ENCODE data around the gene NEK8. TPM values are rescaled to one million over a fixed set of nuclear protein-coding genes. Genes with fewer than 3 reads are reported as not detected.
"Not testable (repeated sequence)": the region's sequence is repeated elsewhere in the genome, so short reads cannot be mapped to it uniquely, and the experiment has no call there.

NEK8 gene
- total and polyA plus RNA-seq, 9 donors: 1.9 to 3.9 (median 2.7) TPM

DNA sequence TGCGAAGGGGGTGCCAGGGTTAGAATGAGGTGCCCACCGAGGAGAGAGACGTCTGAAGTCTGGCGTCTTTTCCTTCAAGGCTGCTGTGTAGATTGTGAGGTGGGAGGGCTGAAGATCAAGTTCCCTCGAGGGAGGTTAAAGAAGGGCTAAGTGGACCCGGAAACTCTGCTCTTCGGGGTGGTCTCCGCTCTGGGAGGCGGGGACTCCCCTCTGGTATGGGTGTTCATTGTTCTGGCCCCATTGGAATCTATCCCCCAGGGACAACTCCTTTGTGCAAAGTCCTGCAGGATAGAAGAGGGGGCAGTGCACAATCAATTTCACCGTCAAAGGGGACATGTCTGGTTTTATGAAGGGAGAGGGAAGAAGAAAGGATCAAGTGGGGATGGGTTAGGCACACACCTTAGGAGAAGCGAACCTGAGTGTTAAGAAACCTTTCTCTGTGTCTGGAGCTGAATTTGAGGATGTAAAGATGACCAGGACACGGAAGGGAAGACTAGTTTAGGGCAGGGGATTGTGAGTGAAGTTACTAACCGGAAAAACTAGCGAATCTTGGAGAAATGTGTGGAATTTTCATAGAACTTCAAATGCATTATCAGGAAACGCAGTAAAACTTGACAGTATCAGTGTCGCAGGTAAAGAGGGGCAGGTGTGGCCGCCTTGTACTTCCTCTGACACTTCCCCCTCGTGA lies 10.1 kb upstream of the NEK8 start:
- H3K4me3 ChIP-seq (ENCODE audit: low read length): peak overlapping the region; percentile 61
- H3K36me3 ChIP-seq (ENCODE audit: control insufficient read depth, insufficient read depth, low read length): peaks cover 48% of the 10 kb centered on the region
- peaks cover 58% of the 10 kb centered on the region for H3K4me1 ChIP-seq (ENCODE audit: control insufficient read depth, insufficient read depth, low read length)
- peak overlapping the region; percentile 98 for H3K27ac ChIP-seq (ENCODE audit: low read length)
- peak; percentile 59 for DNase-seq
- WGBS (ENCODE audit: insufficient coverage): 11% methylated on average over 9 of the region's 18 CpGs
- no peaks in the 10 kb centered on the region for H3K9me3 ChIP-seq (replicated peaks; ENCODE audit: control insufficient read depth, low read depth, low read length)
- H3K27me3 ChIP-seq (ENCODE audit: control insufficient read depth, insufficient read depth, low read length): no peaks in the 10 kb centered on the region

DNA sequence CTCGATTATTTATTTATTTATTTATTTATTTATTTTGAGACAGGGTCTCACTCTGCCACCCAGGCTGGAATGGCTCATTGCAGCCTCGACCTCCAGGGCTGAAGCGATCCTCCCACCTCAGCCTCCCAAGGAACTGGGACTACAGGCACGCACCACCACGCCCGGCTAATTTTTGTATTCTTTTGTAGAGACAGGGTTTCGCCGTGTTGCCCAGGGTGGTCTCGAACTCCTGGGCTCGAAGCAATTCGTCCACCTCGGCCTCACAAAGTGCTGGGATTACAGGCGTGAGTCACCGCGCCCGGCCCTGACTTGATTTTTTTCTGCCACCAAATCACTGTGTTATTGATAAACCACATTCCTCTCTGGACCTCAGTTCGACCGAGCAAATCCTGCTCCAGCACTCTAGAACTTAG lies 9.6 kb upstream of the NEK8 start:
- Histone ChIP-seq H3K4me3 (ENCODE audit: low read length) (peak overlapping the region; percentile 91), H3K36me3 (ENCODE audit: control insufficient read depth, insufficient read depth, low read length) (peaks cover 51% of the 10 kb centered on the region), H3K9me3 (replicated peaks; ENCODE audit: control insufficient read depth, low read depth, low read length) (no peaks in the 10 kb centered on the region), H3K4me1 (ENCODE audit: control insufficient read depth, insufficient read depth, low read length) (peaks cover 58% of the 10 kb centered on the region), H3K27me3 (ENCODE audit: control insufficient read depth, insufficient read depth, low read length) (no peaks in the 10 kb centered on the region), H3K27ac (ENCODE audit: low read length) (peak overlapping the region; percentile 98)
- no peak for DNase-seq
- 29% methylated on average over 13 of the region's 18 CpGs for WGBS (ENCODE audit: insufficient coverage)

DNA sequence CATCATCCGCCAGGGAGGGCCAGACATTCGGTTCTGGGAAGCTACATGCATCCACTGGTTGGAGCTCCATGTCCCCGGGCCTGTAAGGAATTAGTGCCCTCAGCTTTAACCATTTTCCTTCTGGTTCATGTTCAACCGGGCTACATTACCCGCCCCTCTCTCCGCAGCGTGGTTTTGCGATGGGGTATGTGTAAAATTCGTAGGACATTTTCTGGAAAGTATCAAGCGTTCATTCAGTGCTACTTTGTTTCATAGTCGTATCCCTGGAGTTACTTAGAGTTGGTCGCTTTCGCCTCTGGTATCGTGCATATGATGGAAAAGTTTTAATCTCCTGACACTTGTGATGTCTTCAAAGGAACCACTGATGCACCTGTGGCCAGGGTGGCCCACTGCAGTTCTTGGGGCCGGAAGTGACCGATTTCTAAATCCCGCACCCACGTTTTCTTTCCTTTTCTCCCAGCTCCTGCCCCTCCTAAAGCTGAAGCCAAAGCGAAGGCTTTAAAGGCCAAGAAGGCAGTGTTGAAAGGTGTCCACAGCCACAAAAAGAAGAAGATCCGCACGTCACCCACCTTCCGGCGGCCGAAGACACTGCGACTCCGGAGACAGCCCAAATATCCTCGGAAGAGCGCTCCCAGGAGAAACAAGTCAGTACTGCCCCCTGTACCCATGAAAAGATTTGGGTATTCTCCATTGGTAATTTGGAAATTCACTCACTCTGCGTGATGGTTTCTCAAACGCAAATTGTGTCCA lies 8.2 kb upstream of the NEK8 start:
- DNase-seq: no peak
- H3K4me3 ChIP-seq (ENCODE audit: low read length): peak overlapping the region; percentile 91
- H3K27ac ChIP-seq (ENCODE audit: low read length): peak overlapping the region; percentile 98
- 3% methylated on average over 10 of the region's 30 CpGs for WGBS (ENCODE audit: insufficient coverage)
- peaks cover 46% of the 10 kb centered on the region for H3K36me3 ChIP-seq (ENCODE audit: control insufficient read depth, insufficient read depth, low read length)
- no peaks in the 10 kb centered on the region for H3K9me3 ChIP-seq (replicated peaks; ENCODE audit: control insufficient read depth, low read depth, low read length)
- H3K27me3 ChIP-seq (ENCODE audit: control insufficient read depth, insufficient read depth, low read length): no peaks in the 10 kb centered on the region
- H3K4me1 ChIP-seq (ENCODE audit: control insufficient read depth, insufficient read depth, low read length): peaks cover 69% of the 10 kb centered on the region

DNA sequence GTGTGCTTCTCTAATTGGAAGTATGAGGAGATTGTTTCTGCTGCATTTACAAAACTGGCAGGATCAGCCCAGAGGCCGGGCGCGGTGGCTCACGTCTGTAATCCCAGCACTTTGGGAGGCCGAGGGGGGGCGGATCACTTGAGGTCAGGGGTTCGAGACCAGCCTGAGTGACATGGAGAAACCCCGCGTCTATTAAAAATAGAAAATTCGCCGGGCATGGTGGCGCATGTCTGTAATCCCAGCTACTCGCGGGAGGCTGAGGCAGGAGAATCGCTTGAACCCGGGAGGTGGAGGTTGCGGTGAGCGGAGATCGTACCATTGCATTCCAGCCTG lies 7.6 kb upstream of the NEK8 start:
- H3K9me3 ChIP-seq (replicated peaks; ENCODE audit: control insufficient read depth, low read depth, low read length); DNase-seq; H3K27me3 ChIP-seq (ENCODE audit: control insufficient read depth, insufficient read depth, low read length): not testable (repeated sequence)
- H3K27ac ChIP-seq (ENCODE audit: low read length): peak overlapping the region; percentile 5
- peaks cover 67% of the 10 kb centered on the region for H3K4me1 ChIP-seq (ENCODE audit: control insufficient read depth, insufficient read depth, low read length)
- H3K4me3 ChIP-seq (ENCODE audit: low read length): peak overlapping the region; percentile 91
- WGBS (ENCODE audit: insufficient coverage): 22% methylated on average over 14 of the region's 19 CpGs
- H3K36me3 ChIP-seq (ENCODE audit: control insufficient read depth, insufficient read depth, low read length): peaks cover 41% of the 10 kb centered on the region

DNA sequence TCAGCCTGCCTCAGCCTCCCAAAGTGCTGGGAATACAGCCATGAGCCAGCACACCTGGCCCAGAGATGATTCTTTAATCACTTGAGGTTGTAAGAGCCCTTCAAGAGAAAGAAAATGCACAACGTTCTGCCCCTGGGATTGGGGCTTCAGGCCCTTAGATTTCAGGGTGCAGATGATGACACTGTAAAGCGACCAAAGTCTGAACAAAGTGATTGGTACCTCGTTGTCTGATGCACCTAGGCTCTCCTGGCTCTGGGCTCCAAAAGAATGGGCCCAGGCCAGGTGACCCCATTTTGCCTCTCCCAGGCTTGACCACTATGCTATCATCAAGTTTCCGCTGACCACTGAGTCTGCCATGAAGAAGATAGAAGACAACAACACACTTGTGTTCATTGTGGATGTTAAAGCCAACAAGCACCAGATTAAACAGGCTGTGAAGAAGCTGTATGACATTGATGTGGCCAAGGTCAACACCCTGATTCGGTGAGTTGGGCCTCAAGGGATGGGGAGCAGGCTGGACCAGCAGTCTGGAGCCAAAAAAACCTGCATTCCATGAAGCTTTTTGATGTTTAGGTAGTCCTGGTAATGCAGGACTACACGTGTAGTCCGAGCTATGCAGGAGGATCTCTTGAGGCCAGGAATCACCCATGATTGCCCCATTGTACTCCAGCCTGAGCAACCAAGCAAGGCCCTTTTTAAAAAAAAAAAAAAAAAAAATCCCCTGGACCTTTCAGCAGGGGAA lies 6.0 kb upstream of the NEK8 start:
- Histone ChIP-seq H3K27ac (ENCODE audit: low read length) (no peak overlapping the region), H3K36me3 (ENCODE audit: control insufficient read depth, insufficient read depth, low read length) (peaks cover 41% of the 10 kb centered on the region), H3K4me3 (ENCODE audit: low read length) (no peak overlapping the region), H3K27me3 (ENCODE audit: control insufficient read depth, insufficient read depth, low read length) (no peaks in the 10 kb centered on the region), H3K9me3 (replicated peaks; ENCODE audit: control insufficient read depth, low read depth, low read length) (no peaks in the 10 kb centered on the region), H3K4me1 (ENCODE audit: control insufficient read depth, insufficient read depth, low read length) (peaks cover 68% of the 10 kb centered on the region)
- WGBS (ENCODE audit: insufficient coverage): 87% methylated on average over 4 of the region's 7 CpGs
- no peak for DNase-seq

DNA sequence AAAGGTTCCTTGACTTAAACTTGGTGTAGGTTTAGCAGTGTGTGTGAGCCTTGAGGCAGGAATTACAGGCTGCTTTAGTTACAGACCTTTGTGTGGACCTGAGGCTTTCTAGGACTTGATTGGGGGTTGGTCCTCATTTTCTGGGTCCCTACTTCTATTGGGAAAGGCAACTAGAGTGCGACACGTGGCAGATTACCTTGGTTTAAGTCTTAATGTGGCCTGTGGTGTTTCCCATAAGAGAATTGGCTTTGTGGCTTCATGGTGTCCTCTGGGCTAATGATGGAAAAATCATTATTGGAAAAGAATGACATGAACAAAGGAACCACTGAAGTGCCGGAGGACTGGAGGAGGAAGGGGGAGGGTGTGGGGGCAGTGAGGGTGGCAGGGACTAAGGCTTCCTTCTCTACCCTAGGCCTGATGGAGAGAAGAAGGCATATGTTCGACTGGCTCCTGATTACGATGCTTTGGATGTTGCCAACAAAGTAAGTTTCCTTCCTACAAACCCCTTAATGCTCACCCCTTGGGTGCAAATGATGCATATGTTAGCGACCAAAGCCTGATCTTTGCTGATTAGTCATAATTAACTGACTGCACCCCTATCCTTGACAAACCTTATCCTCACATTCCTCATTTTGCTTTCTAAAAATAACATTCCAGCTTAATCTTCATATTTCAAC lies 5.3 kb upstream of the NEK8 start:
- Histone ChIP-seq H3K36me3 (ENCODE audit: control insufficient read depth, insufficient read depth, low read length) (peaks cover 41% of the 10 kb centered on the region), H3K27ac (ENCODE audit: low read length) (no peak overlapping the region), H3K27me3 (ENCODE audit: control insufficient read depth, insufficient read depth, low read length) (no peaks in the 10 kb centered on the region), H3K9me3 (replicated peaks; ENCODE audit: control insufficient read depth, low read depth, low read length) (no peaks in the 10 kb centered on the region), H3K4me3 (ENCODE audit: low read length) (no peak overlapping the region), H3K4me1 (ENCODE audit: control insufficient read depth, insufficient read depth, low read length) (peaks cover 68% of the 10 kb centered on the region)
- DNase-seq: no peak
- WGBS (ENCODE audit: insufficient coverage): 73% methylated on average over 2 of the region's 6 CpGs

DNA sequence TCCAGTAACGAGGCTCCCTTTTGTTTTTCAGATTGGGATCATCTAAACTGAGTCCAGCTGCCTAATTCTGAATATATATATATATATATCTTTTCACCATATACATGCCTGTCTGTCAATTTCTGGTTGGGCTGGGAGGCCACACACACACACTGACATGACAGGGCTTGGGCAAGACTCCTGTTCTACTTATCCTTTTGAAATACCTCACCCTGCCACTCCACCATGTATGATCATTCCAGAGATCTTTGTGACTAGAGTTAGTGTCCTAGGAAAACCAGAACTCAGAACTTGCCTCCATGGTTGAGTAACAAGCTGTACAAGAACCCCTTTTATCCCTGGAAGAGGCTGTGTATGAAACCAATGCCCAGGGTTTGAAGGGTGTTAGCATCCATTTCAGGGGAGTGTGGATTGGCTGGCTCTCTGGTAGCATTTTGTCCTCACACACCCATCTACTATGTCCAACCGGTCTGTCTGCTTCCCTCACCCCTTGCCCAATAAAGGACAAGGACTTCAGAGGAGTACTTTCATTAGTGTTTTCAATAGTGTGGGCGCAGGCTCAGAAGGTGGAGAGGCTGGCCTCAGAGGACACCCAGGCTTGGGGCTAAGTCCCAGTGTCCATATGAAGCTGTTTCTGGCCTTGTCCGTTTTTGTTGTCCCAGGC lies 4.6 kb upstream of the NEK8 start:
- not testable (repeated sequence) for H3K9me3 ChIP-seq (replicated peaks; ENCODE audit: control insufficient read depth, low read depth, low read length); DNase-seq; H3K27me3 ChIP-seq (ENCODE audit: control insufficient read depth, insufficient read depth, low read length); H3K4me3 ChIP-seq (ENCODE audit: low read length)
- 94% methylated on average over 2 of the region's 4 CpGs for WGBS (ENCODE audit: insufficient coverage)
- Histone ChIP-seq H3K27ac (ENCODE audit: low read length) (peak overlapping the region; percentile 52), H3K4me1 (ENCODE audit: control insufficient read depth, insufficient read depth, low read length) (peaks cover 62% of the 10 kb centered on the region), H3K36me3 (ENCODE audit: control insufficient read depth, insufficient read depth, low read length) (peaks cover 41% of the 10 kb centered on the region)

DNA sequence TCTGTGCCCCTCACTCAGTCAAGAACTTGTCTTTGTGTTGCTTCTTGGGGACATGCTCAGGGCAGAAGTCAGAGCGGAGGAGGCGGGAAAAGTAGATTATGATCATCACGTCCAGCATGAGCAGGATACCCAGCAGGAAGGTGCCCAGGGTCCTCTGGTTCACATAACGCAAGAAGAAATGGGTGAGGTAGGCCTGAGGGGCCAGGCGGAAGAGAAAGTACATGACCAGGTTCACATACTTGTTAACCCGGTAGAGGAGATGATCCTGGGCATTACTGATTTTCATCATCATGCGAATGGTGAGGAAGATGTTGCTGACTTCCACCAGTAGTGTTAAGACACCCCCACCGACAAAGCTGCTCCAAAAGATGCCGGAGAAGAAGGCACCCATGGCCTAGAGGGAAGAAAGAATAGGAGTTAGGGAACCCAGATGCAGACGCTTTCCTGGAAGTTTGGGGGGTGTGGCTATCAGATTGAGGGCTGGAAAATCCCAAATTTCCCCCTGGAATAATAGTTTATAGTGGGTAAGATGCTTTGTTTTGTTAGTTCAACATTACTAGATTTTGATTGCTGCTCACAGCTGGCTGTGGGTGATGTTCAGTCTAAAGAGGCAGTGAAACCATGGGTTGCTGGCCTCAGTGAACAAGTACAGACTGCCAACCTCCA lies 4.0 kb upstream of the NEK8 start:
- peaks cover 62% of the 10 kb centered on the region for H3K4me1 ChIP-seq (ENCODE audit: control insufficient read depth, insufficient read depth, low read length)
- H3K9me3 ChIP-seq (replicated peaks; ENCODE audit: control insufficient read depth, low read depth, low read length): no peaks in the 10 kb centered on the region
- peak overlapping the region; percentile 85 for H3K27ac ChIP-seq (ENCODE audit: low read length)
- H3K4me3 ChIP-seq (ENCODE audit: low read length): no peak overlapping the region
- H3K36me3 ChIP-seq (ENCODE audit: control insufficient read depth, insufficient read depth, low read length): peaks cover 41% of the 10 kb centered on the region
- WGBS (ENCODE audit: insufficient coverage): 66% methylated on average over 7 of the region's 10 CpGs
- DNase-seq: no peak
- H3K27me3 ChIP-seq (ENCODE audit: control insufficient read depth, insufficient read depth, low read length): no peaks in the 10 kb centered on the region

DNA sequence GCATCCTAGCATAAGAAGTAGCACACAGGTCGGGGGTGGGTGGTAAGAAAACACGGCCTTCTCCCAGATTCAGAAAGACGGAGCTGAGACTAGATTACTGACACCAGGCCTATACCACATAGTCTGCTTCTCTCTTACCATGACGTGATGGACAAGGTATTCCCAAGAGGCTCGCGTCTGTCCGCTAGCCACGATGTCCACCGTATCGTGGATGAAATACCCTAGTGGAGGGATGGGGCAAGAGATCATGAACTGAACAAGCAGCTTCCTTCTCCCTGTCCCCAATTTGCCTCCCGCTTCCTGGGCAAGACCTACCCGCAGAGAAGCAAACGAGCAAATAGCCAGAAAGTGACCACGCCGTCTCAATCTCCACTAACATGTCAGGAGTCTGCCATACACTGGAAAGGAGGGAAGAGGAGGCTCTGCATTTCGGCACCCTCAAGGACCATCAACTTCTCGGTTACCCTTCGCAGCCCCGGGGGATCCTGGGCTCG lies 3.4 kb upstream of the NEK8 start:
- peak; percentile 51 for DNase-seq
- H3K4me3 ChIP-seq (ENCODE audit: low read length): peak overlapping the region; percentile 52
- no peaks in the 10 kb centered on the region for H3K27me3 ChIP-seq (ENCODE audit: control insufficient read depth, insufficient read depth, low read length)
- 4% methylated on average over 4 of the region's 20 CpGs for WGBS (ENCODE audit: insufficient coverage)
- no peaks in the 10 kb centered on the region for H3K9me3 ChIP-seq (replicated peaks; ENCODE audit: control insufficient read depth, low read depth, low read length)
- H3K4me1 ChIP-seq (ENCODE audit: control insufficient read depth, insufficient read depth, low read length): peaks cover 62% of the 10 kb centered on the region
- H3K27ac ChIP-seq (ENCODE audit: low read length): peak overlapping the region; percentile 85
- H3K36me3 ChIP-seq (ENCODE audit: control insufficient read depth, insufficient read depth, low read length): peaks cover 41% of the 10 kb centered on the region

All from muscle of leg (tissue), 11 donors.